GM19351 (cell line): ENCODE data around the gene GNAZ.

Source experiments
- ATAC-seq: cut with Tn5 transposase; IDR thresholded peaks from one replicate; pipeline ENCODE4 v1.9.1; 2021; ENCODE audit warnings: mild to moderate bottlenecking, moderate library complexity; ENCODE audit not compliant: unreplicated experiment

GNAZ gene

DNA sequence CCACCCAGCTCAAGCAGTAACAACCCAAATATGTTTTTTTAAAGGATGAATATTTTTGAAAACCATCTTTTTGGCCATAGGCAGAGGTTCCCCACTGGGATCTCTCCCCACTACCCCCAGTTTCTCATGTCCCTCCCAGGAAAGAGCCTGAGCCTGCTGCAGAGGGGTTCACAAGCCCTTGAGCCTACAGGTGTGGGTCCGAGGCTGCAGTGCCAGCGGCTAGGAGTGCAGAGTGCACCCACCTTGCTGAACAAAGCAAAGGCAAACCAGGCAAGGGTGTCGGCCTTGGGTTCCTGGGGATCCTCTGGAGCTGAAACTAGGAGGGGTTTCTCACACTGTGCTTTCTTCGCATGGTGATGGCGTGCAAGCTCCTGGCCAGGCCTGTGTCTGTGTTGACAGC lies 35.0 kb downstream of the GNAZ start:
- no peak for ATAC-seq

- no peak for ATAC-seq
Observed at GRCh38 chr22:23105919-23106318, 35.6 kb downstream of the GNAZ start.

DNA sequence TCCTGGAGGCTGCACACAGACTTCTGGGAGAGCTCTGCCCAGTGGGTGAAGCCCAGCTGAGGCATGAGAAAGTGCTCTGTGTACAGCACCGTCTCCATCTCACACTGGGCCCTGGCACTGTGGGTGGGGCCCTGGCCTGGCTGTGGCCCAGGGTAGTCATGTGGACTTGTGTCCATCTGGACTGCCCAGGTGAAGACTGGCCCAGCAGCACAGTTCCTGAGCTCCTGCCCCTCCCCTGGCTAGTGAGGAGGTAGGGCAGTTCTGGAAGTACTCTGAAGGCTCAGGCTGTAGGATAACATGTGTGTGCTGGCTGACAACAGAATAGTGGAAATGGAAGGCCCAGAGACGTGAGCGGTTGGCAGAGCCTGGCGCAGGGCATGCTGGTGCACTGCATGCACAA lies 36.0 kb downstream of the GNAZ start:
- ATAC-seq, result no peak

GRCh38 chr22:23106906-23107367 lies 36.6 kb downstream of the GNAZ start:
- ATAC-seq, result no peak

- no peak for ATAC-seq
Observed at GRCh38 chr22:23107487-23108248, 37.3 kb downstream of the GNAZ start.

GRCh38 chr22:23108249-23109078 lies 38.1 kb downstream of the GNAZ start:
- ATAC-seq, result no peak

DNA sequence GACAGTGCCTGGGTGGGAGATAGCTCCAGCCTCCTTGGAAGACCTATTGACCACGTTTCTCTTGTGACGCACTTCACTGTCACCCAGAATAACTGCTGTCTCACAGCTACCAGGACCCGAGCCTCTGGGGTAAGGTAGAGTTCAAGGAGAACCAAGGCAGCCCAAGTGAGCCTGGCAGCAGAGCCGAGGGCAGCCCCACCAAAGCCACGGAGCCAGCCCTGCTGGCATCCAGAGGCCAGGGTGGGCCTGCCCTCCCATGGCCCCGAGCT lies 38.7 kb downstream of the GNAZ start:
- ATAC-seq, result no peak

DNA sequence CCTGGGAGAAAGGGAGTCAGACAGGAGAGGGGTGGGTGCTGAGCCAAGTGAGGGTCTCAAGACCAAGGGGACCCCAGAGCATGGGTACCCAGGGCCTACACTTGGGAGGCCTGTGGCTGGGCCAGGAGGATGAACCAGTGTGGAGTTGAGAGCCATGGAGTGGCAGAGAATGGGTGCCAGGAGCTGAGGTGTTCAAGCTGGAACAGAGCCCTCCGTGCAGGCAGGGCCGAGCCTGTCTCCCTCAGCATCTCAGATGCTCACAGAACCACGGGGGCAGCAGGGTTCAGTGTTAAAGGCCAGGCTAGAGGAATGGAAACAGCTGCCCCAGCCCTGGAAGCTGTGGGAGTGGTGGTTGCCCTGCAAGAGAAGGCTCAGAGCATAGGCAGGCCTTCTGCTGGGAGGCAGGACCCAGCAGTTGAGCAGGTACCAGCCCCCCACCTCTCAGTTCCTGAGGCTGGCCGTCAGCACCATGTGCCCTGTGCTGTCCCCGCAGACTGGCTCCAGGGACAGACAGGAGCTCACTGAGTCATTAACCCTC lies 39.2 kb downstream of the GNAZ start:
- no peak for ATAC-seq

DNA sequence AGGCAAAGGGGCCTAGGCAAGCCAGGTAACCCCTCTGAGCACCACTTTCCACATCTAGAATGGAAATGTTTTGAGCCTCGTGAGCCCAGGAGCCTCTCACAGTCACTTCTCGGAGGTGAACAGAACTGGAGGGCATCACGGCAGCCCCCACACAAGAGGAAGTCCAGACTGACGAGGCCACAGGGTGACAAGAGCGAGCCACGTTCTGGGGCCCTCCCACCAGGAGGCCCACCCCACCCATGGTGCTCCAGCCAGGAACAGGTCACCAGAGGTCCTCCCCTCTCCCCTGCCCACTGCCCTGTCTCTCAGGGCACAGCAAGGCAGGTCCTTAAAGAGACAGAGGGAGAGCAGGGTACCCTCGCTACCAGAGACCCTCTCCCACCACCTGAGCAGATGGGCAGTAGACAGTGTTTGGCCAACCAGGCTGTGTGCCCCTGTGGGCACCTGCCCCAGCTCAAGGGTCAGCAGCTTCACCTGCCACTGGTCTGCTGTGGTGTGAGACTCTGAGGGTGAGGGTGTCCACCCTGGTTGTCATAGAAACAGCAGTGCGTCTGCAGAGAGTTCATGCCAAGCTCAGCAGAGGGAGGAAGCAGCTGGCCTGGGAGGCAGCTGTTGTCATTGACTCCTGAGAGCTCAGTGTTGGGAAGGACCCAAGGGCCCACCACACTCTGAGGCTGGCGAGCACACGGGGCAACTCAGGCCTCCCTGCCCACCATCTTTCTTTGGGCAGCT lies 40.0 kb downstream of the GNAZ start:
- ATAC-seq, result no peak

DNA sequence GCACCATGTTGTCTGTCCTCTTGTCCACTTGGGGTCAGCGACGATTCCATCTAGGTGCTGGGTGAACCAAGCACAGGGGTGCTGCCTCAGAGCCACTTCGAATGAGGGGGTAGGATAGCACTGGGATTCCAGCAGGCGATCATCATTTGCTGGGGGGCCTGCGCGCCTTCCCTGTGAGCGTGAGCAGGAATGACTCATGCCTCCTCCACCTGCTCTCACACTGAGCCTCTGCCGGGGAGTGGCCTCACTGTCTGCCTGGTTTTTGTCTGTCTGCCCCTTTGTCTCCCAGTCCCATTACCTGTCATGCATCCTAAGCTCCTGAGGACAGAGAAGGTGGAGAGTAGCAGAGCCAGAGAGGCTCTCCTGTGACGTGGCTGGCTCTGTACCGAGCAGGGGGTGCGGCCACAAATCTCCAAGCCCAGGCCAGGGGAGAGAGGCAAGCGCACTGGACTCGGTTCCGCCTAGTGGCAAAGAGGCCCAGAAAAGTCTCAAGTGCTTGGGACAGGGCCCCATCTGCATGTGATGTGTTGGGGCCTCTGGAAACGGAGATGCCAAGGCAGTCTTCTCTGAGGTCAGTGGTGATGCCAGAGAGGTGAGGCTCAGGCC lies 40.7 kb downstream of the GNAZ start:
- ATAC-seq, result no peak

GRCh38 chr22:23112472-23113012 lies 42.2 kb downstream of the GNAZ start:
- ATAC-seq, result no peak

DNA sequence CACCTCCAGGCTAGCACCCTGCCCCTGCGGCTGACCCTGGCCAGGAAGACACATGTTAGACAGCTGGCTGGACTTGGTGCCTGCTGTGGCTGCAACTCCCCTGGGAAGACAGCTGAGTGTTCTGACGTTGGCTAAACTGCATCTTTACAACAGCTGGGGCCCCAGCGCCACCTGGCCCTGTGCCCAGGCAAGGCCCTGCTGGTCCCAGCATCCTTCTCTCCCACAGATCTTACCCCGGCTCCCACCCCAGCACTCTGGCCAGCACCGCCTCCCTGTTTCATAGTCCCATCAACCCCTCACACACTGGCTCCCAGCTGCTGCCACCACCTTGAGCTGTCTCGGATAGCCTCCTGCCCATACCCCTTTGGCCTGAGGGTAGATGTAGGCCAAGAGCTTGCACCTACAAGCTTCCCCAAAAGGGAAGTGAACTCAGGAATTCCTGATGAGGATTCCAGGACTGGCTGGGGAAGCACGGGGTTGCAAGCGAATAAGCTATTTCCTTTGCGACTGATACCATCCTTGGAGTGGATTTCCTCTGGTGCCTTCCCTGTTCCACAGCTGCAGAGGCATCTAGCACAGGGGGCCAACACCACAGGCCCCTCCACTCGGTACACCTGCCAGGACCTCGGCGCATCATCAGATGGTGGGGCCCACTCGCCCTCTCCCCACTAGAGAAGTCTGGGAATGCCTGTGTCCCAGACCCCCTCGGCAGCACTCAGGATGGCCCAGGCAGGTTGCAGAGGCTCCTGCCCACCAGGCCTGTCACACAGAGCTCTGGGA lies 42.9 kb downstream of the GNAZ start:
- ATAC-seq, result no peak

GRCh38 chr22:23113847-23114720 lies 43.8 kb downstream of the GNAZ start:
- ATAC-seq, result no peak

DNA sequence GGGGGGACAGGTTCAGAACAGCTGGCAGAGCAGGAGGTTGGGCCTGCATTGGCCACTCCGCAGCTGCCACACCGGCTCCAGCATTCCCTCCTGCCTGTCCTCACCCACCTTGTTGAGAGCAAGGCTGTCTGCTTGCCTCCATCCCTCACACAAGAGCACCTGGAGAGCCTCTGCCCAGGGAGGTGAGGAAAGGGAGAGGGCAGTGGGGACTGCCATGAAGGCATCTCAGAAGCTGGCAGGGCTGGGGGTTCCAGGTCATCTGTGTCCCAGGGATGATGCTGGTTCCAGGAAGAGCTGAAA lies 44.4 kb downstream of the GNAZ start:
- ATAC-seq, result no peak

GRCh38 chr22:23115369-23115768 lies 45.0 kb downstream of the GNAZ start:
- ATAC-seq, result no peak

DNA sequence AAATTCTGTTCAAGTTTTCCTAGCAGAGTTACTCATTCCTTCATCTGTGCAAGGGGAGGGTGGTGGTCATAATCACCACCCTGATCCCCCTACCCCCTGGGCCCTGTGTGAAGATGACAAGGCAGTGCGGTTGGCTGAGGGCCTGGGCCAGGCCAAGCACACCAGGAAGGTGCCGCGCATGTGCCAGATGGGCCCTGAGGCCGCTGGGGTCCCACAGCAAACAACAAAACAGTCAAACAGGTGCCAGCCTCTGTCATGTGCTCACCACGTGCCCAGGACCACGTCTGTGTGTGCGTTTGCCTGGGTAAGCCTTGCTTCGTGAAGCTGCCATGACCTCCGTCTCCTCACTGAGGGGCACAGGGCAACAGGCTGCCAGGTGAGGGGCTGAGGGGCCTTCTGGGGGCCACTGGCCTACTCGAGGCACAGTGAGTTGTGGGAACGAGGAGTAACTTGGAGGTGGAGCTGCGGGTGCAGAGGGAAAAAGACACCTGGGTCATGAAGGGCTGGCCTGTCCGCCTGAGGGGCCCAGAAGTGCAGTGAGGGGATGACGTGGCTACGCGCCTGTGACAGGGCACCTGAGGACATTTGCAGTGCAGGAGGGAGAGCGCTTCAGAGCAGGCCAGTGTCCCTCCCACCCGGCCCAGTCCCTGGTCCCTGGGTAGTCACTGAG lies 45.6 kb downstream of the GNAZ start:
- no peak for ATAC-seq

GRCh38 chr22:23116506-23117263 lies 46.4 kb downstream of the GNAZ start:
- ATAC-seq, result no peak

- ATAC-seq, result no peak
Observed at GRCh38 chr22:23117275-23117674, 47.0 kb downstream of the GNAZ start.
